ENCODE data around the gene NMRAL1. TPM values are rescaled to one million over a fixed set of nuclear protein-coding genes. Genes with fewer than 3 reads are reported as not detected.

The NMRAL1 gene
- polyA plus RNA-seq, 1 donor: 33.7 TPM

DNA sequence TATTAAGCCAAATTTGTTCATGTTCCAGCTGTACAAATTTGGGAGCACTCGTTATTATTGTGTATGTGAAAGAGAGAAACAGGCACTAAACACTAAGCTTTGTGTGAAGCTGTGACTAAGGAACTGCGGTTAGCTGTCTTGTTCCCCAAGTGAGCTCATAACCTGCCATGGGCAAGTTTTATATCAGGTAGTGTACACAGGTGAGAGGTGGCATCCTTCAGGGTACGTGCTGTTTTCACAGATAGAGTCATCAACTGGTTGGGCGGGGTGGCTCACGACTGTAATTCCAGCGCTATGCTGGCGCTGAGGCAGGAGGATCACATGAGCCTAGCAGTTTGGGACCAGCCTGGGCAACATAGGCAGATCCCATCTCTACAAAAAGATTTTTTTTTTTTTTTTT, 45.9 kb downstream of the NMRAL1 start:
- DNase-seq: no peak

DNA sequence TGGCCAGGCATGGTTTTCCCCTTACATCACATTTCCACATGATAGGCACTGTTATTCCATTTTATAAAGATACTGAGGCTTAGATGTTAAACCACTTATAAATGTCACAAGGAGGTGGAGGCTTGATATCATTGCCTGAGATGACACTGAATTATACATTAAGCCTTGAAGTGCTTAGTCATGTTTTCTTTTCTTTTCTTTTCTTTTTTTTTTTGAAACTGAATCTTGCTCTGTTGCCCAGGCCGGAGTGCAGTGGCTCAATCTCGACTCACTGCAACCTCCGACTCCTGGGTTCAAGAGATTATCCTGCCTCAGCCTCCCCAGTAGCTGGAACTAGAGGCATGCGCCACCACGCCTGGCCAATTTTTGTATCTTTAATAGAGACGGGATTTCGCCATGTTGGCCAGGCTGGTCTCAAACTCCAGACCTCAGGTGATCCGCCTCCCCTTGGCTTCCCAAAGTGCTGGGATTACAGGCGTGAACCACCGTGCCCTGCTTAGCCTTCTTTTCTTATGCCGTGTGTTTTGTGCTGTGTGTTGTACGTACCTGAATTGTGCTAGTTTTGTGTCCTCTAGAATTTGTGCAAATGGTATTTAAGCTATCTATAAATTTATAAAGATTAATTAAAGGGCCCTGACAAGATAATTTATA, 47.6 kb downstream of the NMRAL1 start:
- DNase-seq: no peak

DNA sequence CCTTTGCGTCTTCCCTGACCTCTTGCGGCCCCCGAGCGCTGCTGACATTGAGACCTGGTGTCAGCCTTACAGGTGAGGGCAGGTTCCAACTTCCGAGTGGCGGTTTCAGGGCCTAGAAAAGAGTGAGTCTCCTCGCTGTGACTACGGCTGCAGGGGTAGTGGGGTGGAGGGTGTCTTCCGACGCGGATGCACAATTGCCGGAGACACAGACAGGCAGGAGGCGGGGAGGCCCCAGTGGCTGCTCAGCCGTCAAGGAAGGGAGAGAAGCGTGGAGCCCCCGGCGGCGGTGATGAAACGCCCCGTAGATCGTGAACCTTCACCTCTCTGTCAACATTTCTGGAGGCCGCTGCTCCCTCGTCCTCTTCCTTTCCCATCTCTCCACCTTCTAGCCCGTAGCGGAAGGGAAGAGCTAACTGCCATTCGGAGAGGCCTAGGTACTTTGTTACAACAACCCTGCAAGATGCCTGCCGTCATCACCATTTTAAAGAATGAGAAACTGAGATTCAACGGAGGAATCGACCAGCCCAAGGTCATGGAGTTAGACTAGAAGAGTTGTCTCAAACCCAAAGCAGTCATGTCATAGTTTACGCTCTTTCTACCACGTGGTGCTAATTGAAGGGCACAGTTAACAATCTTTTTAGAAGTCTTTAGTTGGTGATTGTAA, 48.3 kb downstream of the NMRAL1 start:
- DNase-seq: no peak

DNA sequence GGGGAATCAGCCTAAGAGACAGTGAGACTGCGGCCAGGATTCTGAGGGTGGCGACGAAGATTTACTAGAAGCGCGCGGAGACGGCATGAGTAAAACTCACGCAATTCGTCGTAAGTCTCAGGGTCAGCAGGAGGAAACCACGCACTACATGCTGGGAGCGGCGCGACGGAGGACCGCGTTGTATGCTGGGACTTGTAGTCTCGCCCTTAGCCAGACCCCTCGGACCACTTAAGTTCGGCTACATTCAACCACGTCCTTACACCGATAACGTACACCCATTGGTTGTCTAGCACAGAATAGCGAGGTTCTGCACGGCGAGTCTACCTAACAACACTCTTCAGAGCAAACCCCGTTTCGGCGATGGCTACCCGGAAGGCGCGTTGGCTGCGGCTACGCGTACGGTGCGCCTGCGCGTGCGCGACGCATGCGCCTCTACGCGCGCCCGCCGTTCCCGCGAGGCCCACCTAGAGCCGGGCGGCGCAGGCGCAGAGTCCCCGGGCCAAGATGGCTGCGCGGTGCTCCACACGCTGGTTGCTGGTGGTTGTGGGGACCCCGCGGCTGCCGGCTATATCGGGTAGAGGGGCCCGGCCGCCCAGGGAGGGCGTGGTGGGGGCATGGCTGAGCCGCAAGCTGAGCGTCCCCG, 48.9 kb downstream of the NMRAL1 start, which contains the start of gene DNAJA3:
TSS of gene DNAJA3 (plus strand) at position 491 of the 643 bp plus-strand sequence. CDS start at position 505, 14 bp downstream.
- peak; percentile 94 for DNase-seq

DNA sequence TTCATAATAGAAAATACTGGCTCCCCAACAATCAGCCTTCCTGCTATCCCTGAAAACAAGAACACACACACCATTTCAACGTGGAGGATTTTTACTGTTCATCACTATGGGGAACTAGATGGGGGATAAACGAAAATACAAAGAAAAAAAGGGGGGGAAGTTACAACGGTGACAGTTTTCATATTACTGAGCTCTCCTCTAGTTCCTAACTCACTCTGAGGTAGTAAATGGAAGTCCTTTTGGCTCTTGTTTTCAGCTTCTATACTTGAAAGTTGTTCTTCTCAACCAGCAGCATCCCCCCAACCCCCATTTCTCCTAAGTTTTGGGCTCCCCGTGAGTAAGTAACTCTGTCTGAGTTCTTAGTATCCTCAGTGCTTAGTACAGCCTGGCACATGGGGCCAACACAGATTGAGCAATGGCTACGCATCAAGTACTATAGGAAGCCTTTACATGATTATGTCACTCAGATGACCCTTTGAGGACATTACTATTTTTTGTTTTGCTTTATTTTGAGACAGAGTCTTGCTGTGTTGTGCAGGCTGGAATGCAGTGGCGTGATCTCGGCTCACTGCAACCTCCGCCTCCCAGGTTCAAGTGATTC, 53.8 kb downstream of the NMRAL1 start:
- no peak for DNase-seq

DNA sequence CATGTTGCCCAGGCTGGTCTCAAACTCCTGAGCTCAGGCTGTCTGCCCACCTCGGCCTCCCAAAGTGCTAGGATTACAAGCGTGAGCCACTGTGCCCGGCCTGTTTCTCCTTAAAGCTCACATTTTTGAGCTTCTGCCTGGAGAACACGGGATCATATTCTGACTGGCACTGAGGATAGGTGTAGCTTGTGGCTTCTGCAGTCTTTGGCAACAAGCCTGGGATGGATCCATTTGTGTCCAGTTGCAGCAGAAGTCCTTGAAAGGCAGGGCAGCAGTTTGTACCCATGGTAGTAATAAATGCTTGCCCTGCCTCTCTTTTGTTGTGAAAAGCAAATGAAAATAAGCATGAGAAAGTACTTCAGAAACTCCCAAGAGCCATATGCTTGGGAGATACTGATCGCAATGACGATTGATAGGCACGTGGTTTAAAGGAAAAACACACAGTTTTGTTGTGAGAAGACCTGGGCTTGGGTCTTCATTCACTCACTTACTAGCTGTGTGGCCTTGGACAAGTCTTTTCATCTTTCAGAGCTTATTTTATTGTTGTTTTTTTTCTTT, 54.9 kb downstream of the NMRAL1 start:
- no peak for DNase-seq

DNA sequence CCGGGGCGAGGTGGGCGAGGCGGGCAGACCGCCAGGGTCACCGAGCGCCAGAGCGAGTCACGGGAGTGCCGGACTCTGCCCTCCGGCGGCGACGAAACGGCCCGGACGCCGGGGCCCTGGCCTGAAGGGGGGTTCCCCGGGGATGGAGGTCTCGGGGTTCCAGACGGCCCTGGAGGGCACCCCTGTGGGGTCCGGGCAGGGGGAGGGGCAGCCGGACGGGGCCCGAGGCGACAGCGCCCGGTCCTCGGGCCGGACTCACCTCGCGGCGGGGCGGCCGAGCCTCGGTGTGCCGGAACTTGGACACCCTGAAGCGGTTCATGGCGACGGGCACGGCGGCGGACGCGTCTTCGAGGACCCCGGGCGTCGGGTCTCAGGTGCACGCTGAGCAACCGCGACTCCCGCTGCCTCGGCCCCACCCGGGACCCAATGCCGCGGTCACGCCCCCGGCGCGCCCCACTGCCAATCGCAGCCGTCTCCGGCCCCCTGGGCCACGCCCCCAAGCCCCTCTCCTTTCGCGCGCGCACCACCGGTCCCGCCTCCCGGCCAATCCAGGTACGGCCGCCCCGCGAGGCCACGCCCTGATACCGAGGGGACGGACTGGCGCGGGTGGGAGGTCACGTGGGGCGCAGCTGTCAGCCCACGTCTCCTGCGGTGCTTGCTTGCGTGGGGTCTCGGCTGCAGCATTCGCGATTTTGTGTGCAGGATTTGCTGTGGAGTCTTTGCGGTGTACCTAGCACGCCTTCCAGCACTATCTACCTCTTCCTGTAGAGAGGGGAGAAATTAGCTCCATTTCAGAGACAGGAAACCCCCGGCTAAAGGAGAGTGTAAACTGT, 58.0 kb downstream of the NMRAL1 start, which contains the start of gene CORO7:
TSS of gene CORO7 (minus strand) at position 397 of the 833 bp plus-strand sequence. CDS start at position 319, 78 bp downstream.
- peak; percentile 85 for DNase-seq

DNA sequence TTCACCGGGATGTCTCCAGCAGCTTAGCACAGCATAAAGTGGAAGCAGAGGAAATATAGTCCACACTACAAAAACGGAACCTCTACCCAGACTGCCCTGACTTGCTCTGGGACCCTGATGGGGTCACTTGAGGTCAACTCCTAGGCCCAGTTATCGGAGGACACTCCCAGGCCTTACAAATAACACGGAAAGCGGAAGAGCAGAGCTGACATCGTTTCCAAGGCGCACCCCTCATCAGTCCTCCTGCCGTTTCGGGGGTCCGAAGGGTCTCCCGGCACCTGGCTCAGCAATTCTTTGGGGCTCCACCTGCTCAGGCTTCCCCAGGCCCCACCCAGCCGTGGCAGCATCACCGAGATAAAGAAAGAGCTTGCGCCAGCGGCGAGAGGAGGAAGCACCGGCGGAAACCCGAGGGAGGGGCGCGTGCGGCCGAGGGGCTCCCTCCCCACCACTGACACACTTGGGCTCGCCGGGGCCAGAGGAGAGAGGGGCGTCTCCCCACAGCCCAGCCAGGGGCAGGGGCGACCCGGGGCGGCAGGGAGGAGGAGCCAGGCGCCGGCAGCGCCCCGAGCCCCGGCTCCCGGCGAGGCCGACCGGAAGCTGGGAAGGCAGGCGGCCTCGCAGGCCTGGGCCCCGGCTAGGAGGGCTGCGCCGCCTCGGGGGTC, 58.8 kb downstream of the NMRAL1 start:
- no peak for DNase-seq

DNA sequence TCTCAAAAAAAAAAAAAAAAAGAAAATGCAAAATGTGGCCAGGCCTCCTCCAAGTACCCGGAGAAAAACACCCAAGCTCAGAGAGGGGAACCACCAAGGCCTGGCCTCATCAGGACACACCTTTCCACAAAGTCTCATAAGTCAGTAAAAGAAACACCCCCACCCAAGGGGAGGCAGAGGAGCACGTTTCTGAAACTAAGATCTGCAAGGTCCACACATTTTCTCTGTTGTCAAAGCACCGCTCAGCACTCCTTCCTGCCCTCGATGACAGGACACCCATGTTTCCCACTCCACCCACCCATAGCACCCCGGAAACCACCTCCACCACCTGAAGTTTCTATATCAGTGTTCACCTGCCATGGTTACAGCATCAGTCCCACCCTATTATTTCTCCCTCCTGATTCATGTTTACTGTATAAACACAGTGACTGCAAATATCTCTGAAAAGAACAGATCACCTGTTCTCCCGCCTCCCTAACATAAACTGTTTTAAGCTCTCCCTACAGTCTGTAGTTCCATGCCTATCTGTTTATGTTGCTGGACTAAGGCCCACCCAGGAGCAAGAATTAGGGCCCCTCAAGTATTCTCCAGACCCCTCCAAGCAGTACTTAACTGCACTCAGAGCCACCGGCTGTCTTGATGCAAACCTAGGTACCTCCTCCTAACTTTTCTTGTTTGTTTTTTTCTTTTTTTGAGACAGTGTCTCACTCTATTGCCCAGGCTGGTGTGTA, 60.1 kb downstream of the NMRAL1 start:
- DNase-seq: no peak

DNA sequence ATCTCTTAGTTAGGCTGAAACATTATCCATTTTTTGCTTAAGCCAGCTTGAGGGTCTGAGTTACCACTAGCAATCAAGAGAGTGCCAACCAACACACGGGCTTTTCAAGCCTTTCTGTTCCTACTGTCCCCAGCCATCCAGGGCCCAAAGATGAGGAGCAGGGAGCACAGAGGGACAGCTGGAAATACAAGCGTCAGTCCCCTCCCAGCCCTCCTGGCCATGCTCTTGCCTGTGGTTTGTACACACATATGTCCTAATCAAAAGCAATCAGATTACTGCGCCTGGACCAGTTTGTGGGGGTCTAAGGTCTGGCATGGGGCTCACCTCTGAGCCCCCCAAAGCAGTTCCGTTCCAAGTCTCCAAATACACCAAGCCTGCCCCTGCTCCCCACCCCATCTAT, 61.6 kb downstream of the NMRAL1 start:
- DNase-seq: no peak

DNA sequence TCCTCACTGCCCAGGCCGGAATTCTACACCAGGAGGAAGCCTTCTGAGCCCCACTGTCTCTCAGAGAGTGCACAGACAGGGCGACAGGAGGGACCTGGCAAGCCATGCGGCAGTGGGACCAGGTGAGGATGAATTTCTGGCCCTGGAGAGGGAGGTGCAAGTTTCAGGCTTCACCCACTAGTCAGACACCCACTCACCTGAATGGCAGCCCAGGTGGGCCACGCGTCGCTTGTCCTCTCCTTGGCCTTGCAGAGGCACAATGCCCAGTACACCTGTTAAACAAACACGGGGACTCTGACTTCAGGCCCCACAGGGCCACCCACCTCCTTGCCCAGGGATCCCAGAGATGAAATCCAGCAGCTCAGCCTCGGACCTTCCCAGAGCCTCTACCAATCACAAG, 62.3 kb downstream of the NMRAL1 start:
- no peak for DNase-seq

Other genes with a start within 250 kb of the NMRAL1 start
- 0.93 TPM for gene SRL, start 232.5 kb downstream of the NMRAL1 start, polyA plus RNA-seq (ENCODE audit: insufficient read length)
- 16.4 TPM for gene TFAP4, start 201.6 kb downstream of the NMRAL1 start, polyA plus RNA-seq (ENCODE audit: insufficient read length)
- gene GLIS2, start 158.6 kb downstream of the NMRAL1 start, polyA plus RNA-seq (ENCODE audit: insufficient read length): 32.5 TPM
- gene PAM16, start 123.3 kb downstream of the NMRAL1 start, polyA plus RNA-seq (ENCODE audit: insufficient read length): 20.4 TPM
- gene VASN, start 102.8 kb downstream of the NMRAL1 start, polyA plus RNA-seq (ENCODE audit: insufficient read length): 30.1 TPM
- 20.3 TPM for gene CORO7, start 58.0 kb downstream of the NMRAL1 start, polyA plus RNA-seq (ENCODE audit: insufficient read length)
- 39.7 TPM for gene DNAJA3, start 48.8 kb downstream of the NMRAL1 start, polyA plus RNA-seq (ENCODE audit: insufficient read length)
- gene HMOX2, start 1.8 kb upstream of the NMRAL1 start, polyA plus RNA-seq (ENCODE audit: insufficient read length): 38.6 TPM
- gene CDIP1, start 64.1 kb upstream of the NMRAL1 start, polyA plus RNA-seq (ENCODE audit: insufficient read length): 28.4 TPM
- 0.33 TPM for gene C16orf96, start 81.7 kb upstream of the NMRAL1 start, polyA plus RNA-seq (ENCODE audit: insufficient read length)
- 13.3 TPM for gene UBALD1, start 140.3 kb upstream of the NMRAL1 start, polyA plus RNA-seq (ENCODE audit: insufficient read length)
- 49.1 TPM for gene MGRN1, start 150.2 kb upstream of the NMRAL1 start, polyA plus RNA-seq (ENCODE audit: insufficient read length)
- gene NUDT16L1, start 218.9 kb upstream of the NMRAL1 start, polyA plus RNA-seq (ENCODE audit: insufficient read length): 32.5 TPM

Measured in left kidney (tissue), 2 donors.